Stimulated activated CD8-positive, alpha-beta memory T cell treated with anti-CD3 and anti-CD28 coated beads, Interleukin-4, amount 100 ng/mL, for 48 hours (primary cell): ENCODE results near the gene MT1F.

Experiments
- DNase-seq: peaks from one replicate; pipeline ENCODE4 v3.0.0-alpha.2; 2020

MT1F gene

GRCh38 chr16:56702836-56703235, 45.1 kb downstream of the MT1F start:
- DNase-seq: no peak
